GM19238 (cell line): ENCODE data around the gene STOX2.

Source experiments
- DNase-seq: peaks from one replicate; pipeline ENCODE4 v3.0.0; 2011; ENCODE audit warnings: low spot score; ENCODE audit not compliant: insufficient read length

STOX2 gene

DNA sequence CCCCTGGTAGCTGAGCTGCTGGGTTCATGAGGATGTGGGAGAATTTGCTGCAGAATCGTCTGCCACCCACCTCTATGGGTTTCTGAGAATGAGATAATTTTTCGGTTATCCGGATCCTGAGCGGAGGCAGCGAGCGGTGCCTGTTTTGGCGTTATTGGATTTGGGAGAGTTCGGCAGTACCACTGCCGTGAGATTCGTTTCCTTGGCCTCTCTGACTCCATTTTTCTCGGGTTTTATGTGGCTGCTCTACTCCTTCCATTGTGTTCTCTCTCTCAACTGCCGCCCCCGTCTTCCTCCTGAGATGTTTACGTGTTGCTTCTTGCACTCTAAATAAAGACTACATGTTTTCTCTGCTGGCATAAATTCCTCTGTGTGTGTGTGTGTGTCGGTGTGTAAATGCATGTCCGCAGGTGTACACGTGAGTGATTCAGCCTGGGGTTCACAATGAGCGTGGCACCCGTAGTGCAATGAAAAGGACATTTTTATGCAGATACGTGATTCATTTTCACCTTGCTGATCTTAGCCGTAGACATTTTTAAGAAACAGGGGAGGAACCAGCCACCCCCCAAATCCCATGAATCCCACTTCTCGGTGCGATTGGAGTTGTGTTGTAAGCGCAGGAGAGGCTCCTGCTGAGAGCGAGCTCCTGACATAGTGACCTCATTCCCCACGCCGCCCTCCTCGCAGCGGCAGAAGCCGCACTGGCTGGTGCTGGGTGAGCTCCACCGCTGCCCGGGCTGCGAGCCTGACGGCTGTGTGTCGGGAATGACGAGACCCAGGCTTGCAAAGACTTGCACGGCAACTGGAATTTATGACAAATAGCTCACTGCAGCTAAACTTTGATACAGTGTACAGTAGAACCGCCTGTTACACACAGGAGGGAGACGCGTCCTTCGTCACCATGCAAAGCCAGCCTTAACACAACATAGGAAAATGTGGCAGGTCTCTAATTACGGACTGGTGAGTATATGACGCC is 82.2 kb downstream of the STOX2 start:
- DNase-seq, result no peak

DNA sequence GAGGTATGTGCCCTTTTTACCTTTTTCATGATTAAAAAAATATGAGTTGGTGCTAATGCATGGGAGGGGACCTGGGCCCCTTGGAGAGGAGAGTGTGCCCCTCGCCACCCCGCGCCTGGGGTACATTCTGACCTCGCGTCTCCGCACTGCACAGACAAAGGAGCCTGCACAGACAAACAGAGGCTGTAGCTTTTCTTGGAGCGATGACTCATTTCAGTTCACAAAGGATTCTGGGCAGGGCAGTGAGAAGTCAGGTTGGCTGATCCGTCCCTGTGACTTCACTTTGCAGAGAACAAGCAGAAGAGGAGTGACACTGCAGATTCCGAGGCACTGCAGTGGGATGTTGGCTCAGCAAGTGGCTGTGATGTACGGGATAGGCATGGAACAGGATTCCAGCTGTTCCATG is 82.9 kb downstream of the STOX2 start:
- no peak for DNase-seq

DNA sequence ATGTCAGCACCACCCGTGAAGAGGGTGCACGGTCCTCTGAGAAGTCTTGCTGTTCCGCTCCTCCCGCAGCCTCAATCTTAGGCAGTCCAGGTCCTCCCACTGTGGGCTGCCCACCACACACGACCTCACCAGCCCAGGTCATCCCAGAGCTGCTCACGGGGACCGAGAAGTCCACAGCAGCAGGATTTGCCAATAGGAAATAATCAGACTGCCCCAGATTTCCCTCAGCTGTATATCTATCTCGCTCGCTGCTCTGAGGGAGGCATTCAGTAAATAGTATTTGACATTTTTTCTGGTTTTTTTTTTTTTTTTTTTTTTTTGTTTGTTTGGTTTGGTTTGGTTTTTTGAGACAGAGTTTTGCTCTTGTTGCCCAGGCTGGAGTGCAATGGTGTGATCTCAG is 83.8 kb downstream of the STOX2 start:
- no peak for DNase-seq

DNA sequence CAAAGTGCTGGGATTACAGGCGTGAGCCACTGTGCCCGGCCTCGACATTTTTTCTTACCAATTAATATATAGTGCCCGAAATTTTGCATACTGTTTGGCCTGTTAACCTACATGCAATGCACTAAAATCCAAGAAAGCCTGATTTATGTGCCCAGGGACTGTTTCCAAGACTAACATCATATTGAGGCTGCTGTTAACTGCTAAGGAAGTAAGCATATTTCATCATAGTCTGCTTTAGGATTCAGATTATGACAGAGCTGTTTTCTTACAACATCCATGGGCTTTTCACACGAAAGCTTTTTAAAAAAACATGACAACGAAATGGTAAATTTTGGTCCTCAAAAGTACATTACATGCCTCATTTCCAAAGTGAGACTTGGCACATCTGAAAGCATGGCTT is 84.4 kb downstream of the STOX2 start:
- DNase-seq, result no peak

DNA sequence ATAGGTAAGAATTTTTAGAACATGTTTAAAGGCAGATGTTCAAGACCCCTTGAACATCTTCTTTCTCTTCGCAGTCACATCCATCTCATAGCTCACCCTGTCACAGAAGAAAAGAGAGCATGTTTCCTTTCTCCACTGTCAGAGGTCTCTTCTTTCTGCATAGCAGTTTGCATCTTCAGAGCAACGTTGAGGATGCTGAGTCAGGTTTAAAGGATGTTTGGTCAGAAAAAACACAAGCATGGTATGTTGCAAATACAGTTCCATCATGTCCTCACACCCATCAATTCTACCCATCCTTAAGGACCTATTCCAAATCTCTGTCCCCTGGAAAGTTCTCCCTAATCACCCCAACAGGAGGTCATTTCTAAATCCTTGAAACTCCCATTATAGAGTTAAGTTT is 84.8 kb downstream of the STOX2 start:
- DNase-seq, result no peak

DNA sequence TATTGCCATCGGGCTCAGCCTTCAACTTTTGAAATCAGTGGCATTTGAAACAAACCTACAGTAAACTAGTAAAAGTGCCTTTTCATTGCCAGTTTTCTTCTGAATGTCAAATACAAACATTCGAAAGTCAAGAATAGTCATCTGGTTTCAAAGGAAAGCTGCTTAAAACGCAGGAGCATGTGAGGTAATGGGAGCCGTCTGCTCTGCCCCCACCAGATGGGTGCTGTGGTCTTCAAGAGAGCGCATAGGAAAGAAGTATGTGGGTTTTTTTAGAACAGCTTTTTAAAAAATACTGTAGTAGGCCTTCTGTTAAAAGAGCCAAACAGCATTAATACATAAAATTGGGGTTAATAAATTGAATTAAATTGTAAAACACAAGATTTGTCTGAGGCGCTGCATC is 88.6 kb downstream of the STOX2 start:
- DNase-seq, result no peak

DNA sequence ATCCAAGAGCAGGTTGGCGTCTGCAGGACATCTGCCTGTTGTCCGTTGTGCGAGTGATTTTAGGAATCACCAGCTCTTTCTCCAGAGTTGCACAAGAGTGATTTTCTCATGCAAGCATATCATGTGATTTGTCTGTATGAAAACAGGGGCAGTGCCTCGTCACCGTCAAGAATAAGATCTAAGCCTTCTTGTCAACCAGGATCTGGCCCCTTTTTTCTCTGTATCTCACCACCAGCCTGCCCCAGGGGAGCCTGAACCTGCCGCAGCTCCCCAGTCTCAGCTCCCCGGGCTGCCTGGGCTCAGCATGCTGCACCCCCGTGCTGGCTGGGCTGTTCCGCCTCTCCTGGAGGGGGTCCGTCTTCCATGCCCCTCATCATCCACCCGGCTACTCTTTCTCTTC is 90.5 kb downstream of the STOX2 start:
- no peak for DNase-seq

DNA sequence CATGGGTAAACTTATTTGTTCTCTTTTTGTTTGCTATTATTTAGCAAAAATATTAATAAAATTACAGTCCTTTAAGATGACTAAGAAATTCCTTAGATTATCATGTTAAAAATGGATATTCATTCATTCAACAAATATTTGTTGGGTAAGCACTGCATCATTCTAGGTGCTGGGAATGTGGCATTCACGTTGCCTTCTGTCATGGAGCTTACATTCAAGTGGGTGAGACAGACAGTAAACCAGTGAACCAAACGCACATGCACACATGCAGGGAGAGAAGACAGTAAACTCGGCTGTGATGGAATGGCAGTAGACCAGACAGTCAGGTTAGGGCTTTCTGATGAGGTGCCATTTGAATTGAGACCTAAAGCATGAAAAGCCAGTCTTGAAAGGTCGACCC is 91.8 kb downstream of the STOX2 start:
- no peak for DNase-seq

DNA sequence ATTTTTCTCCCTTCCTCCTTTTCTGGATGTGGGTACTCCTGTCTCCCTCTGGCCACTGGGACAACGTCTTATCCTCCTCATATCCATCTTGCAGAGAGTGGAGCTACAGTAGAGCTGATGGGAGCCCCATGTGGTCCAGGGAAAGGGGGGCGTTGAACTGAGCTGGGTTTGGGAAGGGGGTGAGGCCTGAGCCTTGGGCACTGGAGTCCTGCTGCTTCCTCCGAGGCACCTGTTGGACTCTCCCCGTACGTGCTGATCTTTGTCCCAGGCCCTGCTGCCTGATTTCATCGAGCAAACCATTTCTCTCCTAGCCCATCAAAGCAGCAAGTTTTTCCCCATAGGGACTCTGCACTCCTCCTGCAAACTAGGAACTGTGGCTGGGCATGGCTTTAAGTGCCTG is 94.3 kb downstream of the STOX2 start:
- no peak for DNase-seq

DNA sequence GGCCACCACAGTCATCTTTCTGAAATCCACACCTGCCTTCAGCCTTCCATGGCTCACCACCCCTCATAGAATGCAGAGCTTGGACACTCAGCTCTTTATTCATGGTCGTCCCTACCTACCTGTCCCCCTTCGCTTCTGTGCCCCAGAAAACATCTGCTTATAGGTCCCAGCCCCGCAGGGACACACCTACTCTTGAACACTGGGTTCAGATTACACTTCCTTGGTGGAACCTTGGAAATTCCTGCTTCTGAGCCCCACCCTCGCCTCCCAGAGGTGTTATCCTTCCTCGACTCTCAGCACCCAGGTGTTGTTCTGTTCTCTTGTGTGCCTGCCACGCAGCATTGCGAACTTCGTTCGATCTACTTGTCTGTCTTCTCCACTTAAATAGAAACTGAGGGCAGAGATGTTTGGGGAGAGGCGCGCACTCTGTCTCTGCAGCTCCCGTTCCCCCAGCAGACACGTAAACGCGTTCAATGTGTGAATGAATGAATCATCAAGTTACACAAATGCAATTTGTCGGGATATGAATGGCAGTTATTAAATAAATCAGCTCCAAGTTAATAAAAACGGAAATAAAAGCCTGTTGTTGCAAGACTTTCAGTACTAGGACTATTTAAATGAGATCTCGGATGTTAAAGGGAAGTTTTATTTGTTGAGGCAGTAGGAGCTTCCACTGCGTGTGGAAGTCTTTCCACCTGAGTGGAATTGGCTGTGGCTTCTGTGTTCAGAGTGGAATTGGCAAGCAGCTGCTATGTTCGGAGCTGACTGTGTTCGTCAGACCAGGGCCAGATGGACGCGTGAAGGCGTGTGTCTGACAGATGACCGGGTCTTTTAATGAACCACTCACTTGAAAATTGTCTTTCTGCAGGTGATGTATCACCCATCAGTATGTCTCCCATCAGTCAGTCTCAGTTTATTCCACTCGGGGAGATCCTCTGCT is 95.6 kb downstream of the STOX2 start:
- no peak for DNase-seq

DNA sequence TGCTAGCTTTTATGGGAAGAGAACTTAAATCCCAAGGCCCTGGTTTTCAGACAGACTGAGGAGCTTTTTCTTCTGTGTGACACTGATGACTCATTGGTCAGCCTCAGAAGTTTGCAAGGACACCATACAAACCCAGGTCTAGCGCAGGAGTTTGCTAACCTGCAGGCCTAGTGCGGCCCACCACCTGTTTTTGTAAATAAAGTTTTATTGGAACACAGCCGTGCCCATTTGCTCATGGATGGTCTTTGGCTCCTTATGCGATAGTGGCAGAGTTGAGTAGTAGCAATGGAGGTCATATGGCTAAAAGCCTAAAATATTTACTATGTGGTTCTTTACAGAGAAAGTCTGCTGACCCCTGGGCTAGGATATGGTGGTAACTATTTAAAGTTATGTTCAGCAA is 98.3 kb downstream of the STOX2 start:
- no peak for DNase-seq

DNA sequence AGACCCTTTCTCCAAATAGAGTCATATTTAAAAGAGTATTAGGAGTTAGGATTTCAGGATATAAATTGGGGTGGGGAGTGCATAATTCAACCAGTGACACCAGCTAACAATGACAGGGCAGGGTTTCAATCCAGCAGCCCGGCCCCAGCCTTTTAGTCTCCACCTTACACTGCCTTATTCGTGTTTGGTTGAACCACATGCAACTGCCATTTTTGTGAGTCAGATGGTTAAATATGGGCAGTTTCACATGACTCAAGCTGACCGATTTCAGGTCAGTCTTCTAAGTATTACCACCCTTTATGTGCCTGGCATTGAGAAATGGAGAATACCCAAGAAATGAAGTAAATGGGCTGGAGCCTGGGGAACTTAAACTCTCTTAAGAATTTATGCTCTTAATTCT is 102.8 kb downstream of the STOX2 start:
- no peak for DNase-seq

DNA sequence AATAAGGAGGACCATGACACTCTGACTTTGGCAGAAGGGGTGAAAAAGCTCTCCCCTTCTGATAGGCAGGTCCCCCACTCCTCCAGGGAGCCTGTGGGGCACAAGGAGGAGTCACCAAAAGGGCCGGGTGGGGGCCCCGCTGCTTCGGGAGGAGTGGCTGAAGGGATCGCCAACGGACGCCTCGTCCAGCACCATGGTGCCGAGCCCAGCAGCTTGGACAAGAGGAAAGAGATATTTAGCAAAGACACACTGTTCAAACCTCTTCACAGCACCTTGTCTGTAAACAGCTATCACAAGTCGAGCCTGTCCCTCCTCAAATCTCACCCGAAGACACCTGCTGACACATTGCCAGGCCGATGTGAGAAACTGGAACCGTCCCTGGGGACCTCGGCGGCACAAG is 105.6 kb downstream of the STOX2 start:
- no peak for DNase-seq

DNA sequence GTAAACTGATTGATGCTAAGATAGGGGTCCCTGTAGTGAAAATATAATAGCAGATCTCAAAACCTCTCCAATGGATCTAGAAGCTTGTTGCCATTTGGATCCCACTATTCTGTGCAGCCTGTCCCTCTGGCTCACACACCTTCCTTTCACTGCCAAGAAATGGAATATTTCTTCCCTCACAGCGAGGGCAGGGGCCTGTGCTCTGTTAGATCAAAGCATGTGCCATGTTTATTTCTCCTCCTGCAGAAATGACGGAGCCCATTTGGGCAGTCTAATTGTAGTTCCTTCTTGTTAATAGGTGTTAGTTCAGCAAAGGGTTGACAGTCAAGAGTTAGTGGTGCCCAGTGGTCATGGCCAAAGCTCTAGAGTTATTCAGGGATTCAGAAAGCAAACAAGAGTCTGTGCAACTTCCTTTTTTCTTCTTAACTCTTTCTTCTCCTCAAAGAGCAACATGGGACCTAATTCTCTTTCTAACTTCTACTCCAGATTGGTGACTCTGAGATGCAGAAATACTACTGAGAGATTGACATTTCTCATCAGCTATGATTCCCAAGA is 106.8 kb downstream of the STOX2 start:
- no peak for DNase-seq

DNA sequence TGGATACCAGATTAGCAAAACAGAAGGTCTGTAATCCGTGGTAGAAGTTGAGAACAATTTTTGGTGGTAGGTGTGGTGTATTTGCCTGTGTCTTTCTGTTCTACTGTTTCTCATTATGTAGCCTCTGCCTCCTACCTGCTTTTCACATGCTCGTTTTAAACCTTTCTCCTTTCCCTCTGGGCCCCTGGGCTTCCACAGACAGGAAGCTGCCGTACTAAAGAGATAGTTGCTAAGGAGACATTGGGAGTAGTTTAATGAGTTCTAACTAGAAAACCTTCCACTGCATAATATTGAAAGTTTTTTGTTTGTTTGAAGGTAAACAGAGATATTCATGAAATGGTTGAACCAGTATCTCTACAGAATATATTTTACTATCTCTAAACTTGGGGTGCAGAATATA is 107.8 kb downstream of the STOX2 start:
- no peak for DNase-seq

DNA sequence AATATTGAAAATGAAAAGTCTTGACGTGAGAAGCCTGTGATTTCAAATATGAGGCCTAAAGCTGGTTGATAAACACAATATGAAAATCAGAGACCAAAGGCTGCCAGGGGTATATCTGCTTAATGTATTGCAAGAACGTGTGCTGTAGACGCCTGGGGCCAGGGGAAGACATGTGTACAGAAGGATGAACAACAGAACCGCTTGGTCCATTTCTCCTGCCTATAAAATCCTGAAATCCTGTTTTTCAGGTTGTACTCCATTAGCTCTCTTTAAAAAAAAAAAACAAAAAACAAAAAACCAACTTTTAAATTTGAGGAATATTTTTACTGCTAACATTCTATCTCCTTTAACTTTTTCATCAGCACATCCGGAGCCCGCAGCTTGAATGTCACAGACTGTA is 109.2 kb downstream of the STOX2 start:
- no peak for DNase-seq

DNA sequence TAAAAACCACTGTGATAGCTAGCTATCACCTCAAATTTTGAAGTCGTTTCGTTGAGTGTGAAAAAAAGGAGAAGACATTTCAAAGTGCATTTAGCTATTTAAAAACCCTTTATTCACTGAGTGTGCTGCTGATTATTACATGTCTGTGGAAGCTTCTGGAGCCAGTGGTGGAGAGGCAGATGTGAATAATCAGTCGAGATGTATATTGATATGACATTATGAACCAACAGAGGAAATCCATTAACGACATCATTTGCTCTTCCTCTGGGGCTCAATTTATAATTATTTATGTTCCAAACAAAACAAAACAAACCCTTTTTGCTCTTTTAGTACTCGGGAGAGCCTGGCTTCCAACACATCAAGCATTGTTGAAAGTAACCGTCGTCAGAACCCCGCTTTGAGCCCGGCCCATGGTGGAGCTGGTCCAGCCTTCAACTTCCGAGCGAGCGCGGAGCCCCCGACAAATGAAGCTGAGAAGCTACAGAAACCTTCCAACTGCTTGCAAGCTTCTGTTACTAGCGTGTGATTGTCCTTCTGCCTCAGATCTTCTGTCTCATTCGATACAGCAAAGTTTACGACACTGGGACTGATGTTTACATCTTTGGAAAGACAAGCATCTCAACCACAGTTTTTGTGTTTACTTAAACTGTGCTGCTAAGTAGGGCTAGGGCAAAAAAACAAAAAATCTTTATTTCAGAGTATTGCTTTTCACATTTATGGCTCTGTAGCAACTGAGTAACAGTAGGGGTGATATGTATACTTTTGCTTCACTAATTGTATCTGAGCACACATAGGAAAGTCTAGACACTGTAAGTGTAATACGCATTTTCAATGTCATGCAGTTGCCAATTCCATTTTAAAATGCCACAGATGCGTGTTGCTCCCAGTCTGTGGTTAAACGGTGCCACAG is 111.9 kb downstream of the STOX2 start:
- no peak for DNase-seq

DNA sequence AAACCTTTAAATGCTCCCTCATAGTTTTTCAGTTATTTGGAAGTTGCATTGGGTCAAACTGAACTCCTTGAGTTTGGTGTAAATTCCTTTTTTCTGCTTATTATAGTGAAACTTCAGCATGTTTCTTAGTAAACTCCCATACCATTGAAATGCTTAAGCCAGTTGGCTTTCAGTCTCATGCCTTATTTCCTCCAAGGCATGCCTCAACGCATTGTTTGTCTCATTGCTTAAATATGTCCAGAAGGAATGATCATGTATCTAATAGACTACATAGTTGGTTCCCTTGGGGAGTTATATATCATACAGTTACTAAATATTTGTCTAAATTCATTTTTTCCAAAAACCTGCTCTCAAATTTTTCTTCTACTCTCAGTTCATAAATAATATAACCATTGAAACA is 114.0 kb downstream of the STOX2 start:
- DNase-seq, result no peak

DNA sequence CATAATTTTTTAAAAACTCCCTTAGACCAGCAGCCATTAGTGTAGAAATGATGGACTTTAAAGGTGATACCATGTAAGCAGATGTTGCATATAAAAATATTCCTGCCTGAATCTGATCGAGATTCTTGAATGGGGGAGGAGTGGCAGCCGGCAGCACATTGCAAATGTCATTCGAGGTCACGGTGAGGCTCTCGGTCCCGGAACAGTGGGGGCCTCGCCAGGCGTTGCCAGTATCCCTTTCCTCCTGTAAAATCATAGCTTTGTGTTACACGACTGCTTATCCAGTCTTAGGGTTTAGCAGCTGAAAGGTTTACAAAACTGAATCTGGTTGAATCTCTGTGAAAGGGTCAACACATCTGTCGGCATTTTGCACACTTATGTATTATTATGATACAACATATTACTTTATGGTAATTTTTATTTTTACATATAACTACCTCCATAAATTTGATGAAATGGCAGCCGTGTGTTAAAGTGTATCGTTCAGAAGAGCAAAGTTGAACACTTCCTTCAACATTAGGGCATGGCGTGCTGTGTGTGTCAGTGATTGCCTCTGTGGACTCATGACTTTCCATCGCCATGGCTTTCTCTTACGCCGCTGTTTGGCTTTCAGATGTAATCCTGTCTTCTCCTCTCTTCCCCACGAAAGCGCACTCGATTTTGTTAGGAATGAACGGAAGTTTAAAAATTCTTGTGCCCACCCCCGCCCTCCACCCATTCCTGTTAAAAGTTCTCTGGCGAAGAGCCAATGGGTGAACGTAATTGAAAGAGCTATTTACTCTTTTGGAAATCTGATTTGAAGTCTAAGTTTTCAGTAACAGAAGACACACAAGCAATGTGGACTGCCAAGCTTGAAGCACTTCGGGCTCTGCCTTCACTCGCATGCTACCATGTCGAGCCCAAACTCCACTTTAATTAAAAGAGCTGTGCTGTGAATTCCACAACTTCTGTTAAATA is 114.8 kb downstream of the STOX2 start:
- no peak for DNase-seq

DNA sequence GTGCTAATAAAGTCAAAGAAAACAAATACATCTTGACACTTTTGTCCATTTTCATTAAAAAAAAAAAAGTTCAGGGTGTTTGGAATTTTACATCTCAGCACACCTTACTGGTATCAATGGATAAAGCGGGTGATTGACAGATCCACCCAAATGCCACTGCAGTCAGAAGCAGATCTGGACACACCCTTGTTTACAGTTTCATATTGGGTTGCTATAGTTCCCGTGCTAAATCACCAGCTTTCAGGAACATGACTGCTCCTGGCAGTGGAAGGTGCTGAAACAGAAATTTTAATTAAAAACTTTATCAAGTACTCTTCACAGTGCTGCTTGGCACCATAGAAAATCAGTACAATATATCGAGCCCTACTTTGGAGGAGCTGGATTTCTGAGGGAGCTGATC is 116.3 kb downstream of the STOX2 start:
- DNase-seq, result no peak
